OCI-LY3 (cell line): ENCODE results near the gene TULP4.

Experiments
- H2AFZ ChIP-seq: fragments of 200-600, 300-600 bp; shearing (Covaris generic); 2 replicates; pipeline ENCODE4 v1.6.0; 2014; ENCODE audit warnings: antibody characterized with exemption, low read depth, low read length
- H3K27ac ChIP-seq: fragments of 200-600, 300-600 bp; sonication (generic); 2 replicates; pipeline ENCODE4 v1.5.1; 2014; ENCODE audit warnings: mild to moderate bottlenecking, low read length, moderate library complexity, mixed read lengths
- H3K27me3 ChIP-seq: fragments of 200-600, 300-600 bp; sonication (generic); 2 replicates; pipeline ENCODE4 v1.6.1; 2014; ENCODE audit warnings: low read depth, low read length, mixed read lengths
- H3K36me3 ChIP-seq: fragments of 200-600, 300-600 bp; sonication (generic); replicated peaks from 2 replicates; pipeline ENCODE3; 2014; ENCODE audit warnings: low read depth, low read length, mixed read lengths
- H3K4me1 ChIP-seq: fragments of 300-600, 200-600 bp; sonication (generic); 2 replicates; pipeline ENCODE4 v1.6.1; 2014; ENCODE audit warnings: low read length, mixed read lengths
- H3K4me2 ChIP-seq: fragments of 200-600, 300-600 bp; sonication (generic); 2 replicates; pipeline ENCODE4 v1.6.1; 2014; ENCODE audit warnings: low read length, mixed read lengths
- H3K4me3 ChIP-seq: fragments of 300-600, 200-600 bp; sonication (generic); 2 replicates; pipeline ENCODE4 v1.5.1; 2014; ENCODE audit warnings: antibody characterized with exemption, mild to moderate bottlenecking, low read length, moderate library complexity
- H3K79me2 ChIP-seq: fragments of 300-600, 200-600 bp; shearing (Covaris generic); 2 replicates; pipeline ENCODE4 v1.6.1; 2014; ENCODE audit warnings: mild to moderate bottlenecking, low read length, mixed read lengths
- H3K9ac ChIP-seq: fragments of 300-600, 200-600 bp; shearing (Covaris generic); 2 replicates; pipeline ENCODE4 v1.6.0; 2014; ENCODE audit warnings: mild to moderate bottlenecking, low read length, moderate library complexity
- H3K9me3 ChIP-seq: fragments of 200-600, 300-600 bp; shearing (Covaris generic); 2 replicates; pipeline ENCODE4 v1.6.1; 2014; ENCODE audit warnings: low read length, mixed read lengths; ENCODE audit not compliant: insufficient read depth
- H4K20me1 ChIP-seq: fragments of 200-600, 300-600 bp; sonication (generic); 2 replicates; pipeline ENCODE4 v1.6.1; 2016; ENCODE audit warnings: low read length, mixed read lengths; ENCODE audit not compliant: insufficient read depth
- CTCF ChIP-seq: fragments of 200-600, 300-600 bp; sonication (generic); IDR thresholded peaks from 2 replicates; pipeline ENCODE4 v1.5.1; 2014; ENCODE audit warnings: antibody characterized with exemption, low read length, low read depth
- EZH2phosphoT487 ChIP-seq: fragments of 200-600 bp; shearing (Covaris generic); IDR thresholded peaks from 2 replicates; pipeline ENCODE4 v1.6.1; 2018; ENCODE audit warnings: antibody characterized with exemption, mixed run types, low read depth

The TULP4 gene

GRCh38 chr6:158356586-158357546, 44.6 kb downstream of the TULP4 start:
- no peak overlapping the region for H3K4me2 ChIP-seq
- no peak for TF ChIP-seq CTCF
- no peak for TF ChIP-seq EZH2phosphoT487
- H3K4me1 ChIP-seq = no peaks in the 10 kb centered on the region
- H3K27me3 ChIP-seq = no peaks in the 10 kb centered on the region
- no peak overlapping the region for H2AFZ ChIP-seq
- H4K20me1 ChIP-seq = no peaks in the 10 kb centered on the region; the same call in 1 of the 2 replicates
- no peak overlapping the region for H3K4me3 ChIP-seq
- H3K27ac ChIP-seq = no peak overlapping the region
- H3K36me3 ChIP-seq = no peaks in the 10 kb centered on the region
- H3K9ac ChIP-seq = no peak overlapping the region
- no peaks in the 10 kb centered on the region for H3K79me2 ChIP-seq
- H3K9me3 ChIP-seq = no peaks in the 10 kb centered on the region

GRCh38 chr6:158357570-158358216, 45.4 kb downstream of the TULP4 start:
- Histone ChIP-seq H3K27ac (no peak overlapping the region), H3K4me1 (no peaks in the 10 kb centered on the region), H3K4me3 (no peak overlapping the region), H3K27me3 (no peaks in the 10 kb centered on the region), H2AFZ (no peak overlapping the region), H3K4me2 (no peak overlapping the region), H3K36me3 (no peaks in the 10 kb centered on the region), H3K9ac (no peak overlapping the region), H3K79me2 (no peaks in the 10 kb centered on the region), H3K9me3 (no peaks in the 10 kb centered on the region), H4K20me1 (no peaks in the 10 kb centered on the region; the same call in 1 of the 2 replicates)
- TF ChIP-seq EZH2phosphoT487 = no peak
- no peak for TF ChIP-seq CTCF

- Histone ChIP-seq H3K4me2 (no peak overlapping the region), H3K79me2 (no peaks in the 10 kb centered on the region), H2AFZ (no peak overlapping the region), H4K20me1 (no peaks in the 10 kb centered on the region; the same call in 1 of the 2 replicates), H3K9me3 (no peaks in the 10 kb centered on the region), H3K4me3 (no peak overlapping the region), H3K27ac (no peak overlapping the region), H3K36me3 (no peaks in the 10 kb centered on the region), H3K27me3 (no peaks in the 10 kb centered on the region), H3K4me1 (no peaks in the 10 kb centered on the region), H3K9ac (no peak overlapping the region)
- TF ChIP-seq EZH2phosphoT487 (no peak), CTCF (no peak)
Observed at GRCh38 chr6:158358450-158359077, 46.3 kb downstream of the TULP4 start.

GRCh38 chr6:158361068-158361467, 48.8 kb downstream of the TULP4 start:
- TF ChIP-seq CTCF (no peak), EZH2phosphoT487 (no peak)
- H3K36me3 ChIP-seq = no peaks in the 10 kb centered on the region

More at GRCh38 chr6:158361068-158361467, 48.8 kb downstream of the TULP4 start:
- no peaks in the 10 kb centered on the region; the same call in 1 of the 2 replicates for H4K20me1 ChIP-seq
- no peak overlapping the region for H3K4me3 ChIP-seq
- H3K4me1 ChIP-seq = no peaks in the 10 kb centered on the region
- H3K27me3 ChIP-seq = no peaks in the 10 kb centered on the region
- no peaks in the 10 kb centered on the region for H3K9me3 ChIP-seq
- no peak overlapping the region for H3K9ac ChIP-seq
- H3K4me2 ChIP-seq = no peak overlapping the region
- no peak overlapping the region for H2AFZ ChIP-seq
- H3K27ac ChIP-seq = no peak overlapping the region
- no peaks in the 10 kb centered on the region for H3K79me2 ChIP-seq
